K562 (cell line): ENCODE measurements around the gene PDE11A. TPM values are rescaled to one million over a fixed set of nuclear protein-coding genes. Genes with fewer than 3 reads are reported as not detected.
A peak's percentile ranks its signal among the peaks of the same experiment; 100 is the strongest.

Source experiments
- ATAC-seq: fragments of 200-7000 bp; cut with Tn5 transposase; 3 replicates; pipeline ENCODE4 v1.9.1; 2020; ENCODE audit warnings: moderate library complexity
- BruUV-seq: library from RNA; stranded (reverse); fragments of 400-500 nt; replicated peaks from 2 replicates; lab custom pipeline; 2021; lab: Mats Ljungman, UMichigan
- CTCF ChIA-PET: fragments of 300-600 bp; formaldehyde crosslinking; extraction: SDS; loops from one replicate; lab custom pipeline; 2021; ENCODE audit warnings: low intra/inter-chr PET ratio; lab: Yijun Ruan, JAX
- POLR2A ChIA-PET: fragments of 300-600, 350-650 bp; sonication (Branson Sonifier 250); formaldehyde crosslinking; extraction: SDS; loops from one replicate; lab custom pipeline; 2021; ENCODE audit warnings: antibody characterized with exemption, inconsistent platforms; lab: Yijun Ruan, JAX
- DNase-seq, 4 experiments: peaks; one replicate each; pipeline versions ENCODE4 v3.0.0 to v3.0.0-alpha.2; 2011 to 2018; ENCODE audit warnings: low spot score in 3 of 4, mixed read lengths in 3 of 4; ENCODE audit errors: extremely low read depth in 1 of 4
- FAIRE-seq: peaks from 2 replicates; lab custom pipeline; 2011; peaks lifted over from hg19 to GRCh38; lab: Jason Lieb, UNC
- H2AFZ ChIP-seq: 2 replicates; pipeline ENCODE4 v1.6.0; 2011; ENCODE audit warnings: low read depth, low read length, control low read depth, inconsistent platforms
- H3K27ac ChIP-seq: fragments of 200-600 bp; 3 replicates; pipeline ENCODE4 v1.8.0; 2011; ENCODE audit warnings: low read depth, mild to moderate bottlenecking, control low read depth, inconsistent platforms, low read length, moderate library complexity, mixed read lengths; ENCODE audit errors: extremely low read depth
- H3K27me3 ChIP-seq, 2 experiments: fragments of 300-600 bp in 1 of 2; 2 replicates in 1 of 2; 3 replicates in 1 of 2; pipeline versions ENCODE4 v1.6.0 to v1.8.0; 2011; ENCODE audit warnings: inconsistent platforms in 2 of 2, low read length in 2 of 2, mild to moderate bottlenecking in 1 of 2, mixed read lengths in 1 of 2, moderate library complexity in 1 of 2; ENCODE audit not compliant: control insufficient read depth in 2 of 2, insufficient read depth in 2 of 2
- H3K36me3 ChIP-seq: fragments of 300-600 bp; 3 replicates; pipeline ENCODE4 v1.8.0; 2011; ENCODE audit warnings: mild to moderate bottlenecking, low read length, inconsistent platforms; ENCODE audit not compliant: control insufficient read depth, insufficient read depth
- H3K4me1 ChIP-seq, 2 experiments: fragments of 200-600 bp in 1 of 2; replicated peaks in 1 of 2; 2 replicates in 1 of 2; 3 replicates in 1 of 2; pipeline versions ENCODE4 v1.5.1 to v1.8.0; 2011; ENCODE audit warnings: inconsistent platforms in 2 of 2, low read length in 2 of 2, mild to moderate bottlenecking in 1 of 2, mixed read lengths in 1 of 2, moderate library complexity in 1 of 2; ENCODE audit not compliant: control insufficient read depth in 2 of 2, insufficient read depth in 2 of 2
- H3K4me2 ChIP-seq: 2 replicates; pipeline ENCODE4 v1.6.1; 2011; ENCODE audit warnings: low read length, control low read depth, inconsistent platforms, mixed read lengths; ENCODE audit not compliant: insufficient read depth
- H3K4me3 ChIP-seq: fragments of 200-600 bp; sonication (generic), shearing (Covaris generic); 2 replicates; pipeline ENCODE4 v1.5.1; 2016; ENCODE audit warnings: control low read depth, inconsistent platforms
- H3K79me2 ChIP-seq: fragments of 200-600 bp; 3 replicates; pipeline ENCODE4 v1.8.0; 2011; ENCODE audit warnings: low read length, inconsistent platforms; ENCODE audit not compliant: control insufficient read depth, insufficient read depth
- H3K9ac ChIP-seq, 2 experiments: 2 replicates each; pipeline versions ENCODE4 v1.6.0 to v1.6.1; 2011; ENCODE audit warnings: low read depth in 2 of 2, low read length in 2 of 2, control low read depth in 1 of 2, inconsistent platforms in 1 of 2, mild to moderate bottlenecking in 1 of 2, mixed read lengths in 1 of 2; ENCODE audit not compliant: insufficient read depth in 1 of 2
- H3K9me1 ChIP-seq: one replicate; pipeline ENCODE4 v1.6.0; 2011; ENCODE audit warnings: inconsistent platforms, mild to moderate bottlenecking, low read length, moderate library complexity; ENCODE audit not compliant: control insufficient read depth, insufficient read depth
- H3K9me3 ChIP-seq: replicated peaks from 2 replicates; pipeline ENCODE4 v1.5.1; 2011; ENCODE audit warnings: low read depth, low read length, inconsistent platforms; ENCODE audit not compliant: control insufficient read depth, insufficient read depth
- H4K20me1 ChIP-seq: replicated peaks from 2 replicates; pipeline ENCODE4 v1.6.1; 2011; ENCODE audit warnings: low read length, inconsistent platforms, mixed read lengths; ENCODE audit not compliant: control insufficient read depth, insufficient read depth
- E2F6 ChIP-seq, 2 experiments: IDR thresholded peaks; 2 replicates each; pipeline ENCODE4 v1.6.1; 2011; ENCODE audit warnings: borderline replicate concordance in 1 of 2, control low read depth in 1 of 2, low read depth in 1 of 2, low read length in 1 of 2, mild to moderate bottlenecking in 1 of 2, mixed read lengths in 1 of 2, moderate library complexity in 1 of 2; ENCODE audit not compliant: insufficient read depth in 1 of 2, insufficient read length in 1 of 2, poor library complexity in 1 of 2, severe bottlenecking in 1 of 2; ENCODE audit errors: extremely low read depth in 1 of 2
- ETV5 ChIP-seq: sonication (generic); formaldehyde crosslinking; IDR thresholded peaks from 2 replicates; pipeline ENCODE4 v1.4.0; 2020; ENCODE audit warnings: low read depth, mild to moderate bottlenecking, missing genetic modification reagents
- FUS ChIP-seq: fragments of 200-400 bp; formaldehyde crosslinking; optimal IDR thresholded peaks from 2 replicates; pipeline ENCODE3; 2017; ENCODE audit warnings: low read depth, low read length
- GABPB1 ChIP-seq: sonication (generic); formaldehyde crosslinking; IDR thresholded peaks from 2 replicates; pipeline ENCODE4 v1.8.0; 2022; ENCODE audit warnings: mild to moderate bottlenecking, missing genetic modification reagents
- HDAC2 ChIP-seq: fragments of 450-650 bp; IDR thresholded peaks from 2 replicates; pipeline ENCODE4 v1.6.1; 2016; ENCODE audit warnings: mild to moderate bottlenecking
- KAT7 ChIP-seq: sonication (generic); formaldehyde crosslinking; IDR thresholded peaks from 2 replicates; pipeline ENCODE4 v1.8.0; 2022; ENCODE audit warnings: missing genetic modification reagents, mild to moderate bottlenecking, borderline replicate concordance
- POLR2H ChIP-seq: IDR thresholded peaks from 2 replicates; pipeline ENCODE4 v1.6.1; 2016; ENCODE audit warnings: missing genetic modification characterization, low read depth, mild to moderate bottlenecking, control low read depth, missing compliant biosample characterization, moderate library complexity
- PTTG1 ChIP-seq: fragments of 450-650 bp; IDR thresholded peaks from 2 replicates; pipeline ENCODE4 v1.6.1; 2016; ENCODE audit warnings: low read depth, mild to moderate bottlenecking, missing genetic modification characterization, missing compliant biosample characterization
- SLC30A9 ChIP-seq: fragments of 250-450 bp; sonication (Bioruptor Pico); IDR thresholded peaks from 2 replicates; pipeline ENCODE4 v1.8.0; 2022; ENCODE audit warnings: mild to moderate bottlenecking, moderate library complexity
- SMC3 ChIP-seq: conservative IDR thresholded peaks from 2 replicates; pipeline ENCODE4 v1.6.1; 2011; ENCODE audit warnings: low read depth, low read length, improper control_type of control experiment; ENCODE audit not compliant: insufficient read depth
- TCF3 ChIP-seq: sonication (generic); formaldehyde crosslinking; IDR thresholded peaks from 2 replicates; pipeline ENCODE4 v1.4.0; 2020; ENCODE audit warnings: mild to moderate bottlenecking, missing genetic modification reagents
- TGIF2 ChIP-seq: sonication (generic); formaldehyde crosslinking; IDR thresholded peaks from 2 replicates; pipeline ENCODE4 v1.8.1; 2022; ENCODE audit warnings: mild to moderate bottlenecking, missing genetic modification reagents, moderate library complexity
- TSC22D4 ChIP-seq: fragments of 450-650 bp; IDR thresholded peaks from 2 replicates; pipeline ENCODE4 v1.6.1; 2016; ENCODE audit warnings: missing genetic modification characterization, missing biosample characterization, control low read depth
- ZNF121 ChIP-seq: sonication (generic); formaldehyde crosslinking; conservative IDR thresholded peaks from 2 replicates; pipeline ENCODE4 v1.8.0; 2022; ENCODE audit warnings: missing genetic modification reagents
- ZNF384 ChIP-seq: IDR thresholded peaks from 2 replicates; pipeline ENCODE4 v1.6.1; 2012; ENCODE audit warnings: low read depth, low read length, improper control_type of control experiment
- ZNF551 ChIP-seq: fragments of 250-450 bp; sonication (Bioruptor Pico); IDR thresholded peaks from 2 replicates; pipeline ENCODE4 v1.5.0; 2021; ENCODE audit warnings: mild to moderate bottlenecking, moderate library complexity
- ZNF766 ChIP-seq: fragments of 200-800 bp; sonication (Bioruptor generic); conservative IDR thresholded peaks from 2 replicates; pipeline ENCODE4 v1.6.1; 2016; ENCODE audit warnings: missing genetic modification characterization, missing compliant biosample characterization
- WGBS: fragments of 100-300 bp; shearing (Covaris generic); methylation state at CpG from one replicate; pipeline ENCODE4 v1.1.6; 2016; ENCODE audit warnings: low coverage, mixed read lengths; ENCODE audit not compliant: insufficient coverage; ENCODE audit errors: missing lambda C conversion rate; 5-methylcytosine and 5-hydroxymethylcytosine counted together
- in situ Hi-C: fragments of 300-500 bp; cut with MboI; formaldehyde crosslinking; loops from 4 replicates; pipeline ENCODE4 v1.15.0; 2018; ENCODE audit warnings: inconsistent platforms, mixed read lengths
- intact Hi-C: fragments of 100-400 bp; cut with micrococcal nuclease; formaldehyde crosslinking; loops from 2 replicates; pipeline ENCODE4 v1.14.2; 2022
- polyA plus RNA-seq, 8 experiments: library from polyadenylated mRNA; depleted of rRNA in 4 of 8; stranded (reverse) in 5 of 8; unstranded in 3 of 8; fragments of >200 nt; fragmentation: Nextera tagmentation in 2 of 8; fragmentation: Illumina TruSeq in 1 of 8; extraction: Ambion mirVana in 2 of 8; extraction: Trizol in 1 of 8; gene quantifications; 2 replicates each; pipeline versions ENCODE4 v1.2.1 to v1.2.3, GENCODE V29; 2011 to 2014; ENCODE audit warnings: inconsistent platforms in 1 of 8, missing spikeins in 1 of 8
- total RNA-seq, 7 experiments: library from RNA; depleted of rRNA in 6 of 7; stranded (reverse); fragments of >200 nt in 6 of 7; fragmentation: Illumina TruSeq in 2 of 7; extraction: Trizol in 2 of 7; gene quantifications; 2 replicates each; pipeline versions ENCODE4 v1.2.1 to v1.2.3, GENCODE V29; 2011 to 2021; ENCODE audit warnings: low replicate concordance in 1 of 7
- TF ChIP-seq, protein P1 (sequence below), 2 experiments: fragments of 450-650 bp; IDR thresholded peaks; 2 replicates each; pipeline ENCODE4 v1.6.1; 2018; ENCODE audit warnings: mild to moderate bottlenecking in 2 of 2, low read depth in 1 of 2; ENCODE audit not compliant: partially characterized antibody in 2 of 2

The PDE11A gene
- total and polyA plus RNA-seq, 9 of the 15 experiments (the other 6 are each of a cell fraction or from before 2014, with no cell fraction given), result 3.2 to 22.1 (median 5.7) TPM

GRCh38 chr2:177633910-177634294 lies 438.7 kb downstream of the PDE11A start:
- ChIA-PET POLR2A (interaction anchor here (0.8 to 1.2 kb wide), 2 partner anchors 8 to 144 kb away, joined by 3 to 4 read pairs; no protein-coding TSS in a partner anchor), CTCF (no interaction called here)
- H3K27me3 ChIP-seq, result no peaks in the 10 kb centered on the region; a peak in 1 of 5 replicates
- H3K9me3 ChIP-seq, result no peaks in the 10 kb centered on the region
- no peaks in the 10 kb centered on the region for H4K20me1 ChIP-seq
- H3K36me3 ChIP-seq, result no peaks in the 10 kb centered on the region
- no peak for DNase-seq
- in situ Hi-C loops, result no loop called here
- H3K79me2 ChIP-seq, result no peaks in the 10 kb centered on the region
- H3K4me2 ChIP-seq, result peak overlapping the region; percentile 62
- H3K9ac ChIP-seq, result peak overlapping the region; percentile 6 to 77; a peak in 2 of 4 replicates
- peaks cover 0 to 5% of the 10 kb centered on the region in 2 experiments; a peak in 3 of 5 replicates for H3K4me1 ChIP-seq
- H3K27ac ChIP-seq, result peak overlapping the region; percentile 53; the same call in 2 of the 3 replicates
- intact Hi-C loops, result loop anchor here (10.0 kb wide), 1 partner anchor 469 kb away; no protein-coding TSS in a partner anchor
- peak overlapping the region; percentile 95 for H2AFZ ChIP-seq
- ATAC-seq, result no peak
- WGBS, result 14% methylated on average over 1 of the region's 1 CpG
- H3K9me1 ChIP-seq, result no peaks in the 10 kb centered on the region
- BruUV-seq, result TSS peak; percentile 57
- H3K4me3 ChIP-seq, result peak overlapping the region; percentile 28
- no peak for FAIRE-seq
- TF ChIP-seq TSC22D4 (tag) (no peak), E2F6 (IDR thresholded peaks at IDR 0.05; ENCODE audit: borderline replicate concordance in 1 of 2, extremely low read depth in 1 of 2, insufficient read depth in 1 of 2, insufficient read length in 1 of 2, low read depth in 1 of 2, low read length in 1 of 2, poor library complexity in 1 of 2, severe bottlenecking in 1 of 2) (no peak), ZNF766 (CRISPR knock-in tag) (0 out of 2 replicates have a peak, but pooled peaks have one; percentile 14), POLR2H (peak; percentile 41), SMC3 (no peak), ZNF121 (CRISPR knock-in tag) (no peak), ETV5 (CRISPR knock-in tag) (no peak), TCF3 (CRISPR knock-in tag) (no peak), GABPB1 (CRISPR knock-in tag) (no peak), HDAC2 (0 out of 2 replicates have a peak, but pooled peaks have one; percentile 23), SLC30A9 (CRISPR knock-in tag) (no peak), KAT7 (CRISPR knock-in tag) (no peak), TGIF2 (no peak), ZNF551 (CRISPR knock-in tag) (no peak), ZNF384 (no peak), FUS (no peak), PTTG1 (no peak)
- TF ChIP-seq, protein P1, sequence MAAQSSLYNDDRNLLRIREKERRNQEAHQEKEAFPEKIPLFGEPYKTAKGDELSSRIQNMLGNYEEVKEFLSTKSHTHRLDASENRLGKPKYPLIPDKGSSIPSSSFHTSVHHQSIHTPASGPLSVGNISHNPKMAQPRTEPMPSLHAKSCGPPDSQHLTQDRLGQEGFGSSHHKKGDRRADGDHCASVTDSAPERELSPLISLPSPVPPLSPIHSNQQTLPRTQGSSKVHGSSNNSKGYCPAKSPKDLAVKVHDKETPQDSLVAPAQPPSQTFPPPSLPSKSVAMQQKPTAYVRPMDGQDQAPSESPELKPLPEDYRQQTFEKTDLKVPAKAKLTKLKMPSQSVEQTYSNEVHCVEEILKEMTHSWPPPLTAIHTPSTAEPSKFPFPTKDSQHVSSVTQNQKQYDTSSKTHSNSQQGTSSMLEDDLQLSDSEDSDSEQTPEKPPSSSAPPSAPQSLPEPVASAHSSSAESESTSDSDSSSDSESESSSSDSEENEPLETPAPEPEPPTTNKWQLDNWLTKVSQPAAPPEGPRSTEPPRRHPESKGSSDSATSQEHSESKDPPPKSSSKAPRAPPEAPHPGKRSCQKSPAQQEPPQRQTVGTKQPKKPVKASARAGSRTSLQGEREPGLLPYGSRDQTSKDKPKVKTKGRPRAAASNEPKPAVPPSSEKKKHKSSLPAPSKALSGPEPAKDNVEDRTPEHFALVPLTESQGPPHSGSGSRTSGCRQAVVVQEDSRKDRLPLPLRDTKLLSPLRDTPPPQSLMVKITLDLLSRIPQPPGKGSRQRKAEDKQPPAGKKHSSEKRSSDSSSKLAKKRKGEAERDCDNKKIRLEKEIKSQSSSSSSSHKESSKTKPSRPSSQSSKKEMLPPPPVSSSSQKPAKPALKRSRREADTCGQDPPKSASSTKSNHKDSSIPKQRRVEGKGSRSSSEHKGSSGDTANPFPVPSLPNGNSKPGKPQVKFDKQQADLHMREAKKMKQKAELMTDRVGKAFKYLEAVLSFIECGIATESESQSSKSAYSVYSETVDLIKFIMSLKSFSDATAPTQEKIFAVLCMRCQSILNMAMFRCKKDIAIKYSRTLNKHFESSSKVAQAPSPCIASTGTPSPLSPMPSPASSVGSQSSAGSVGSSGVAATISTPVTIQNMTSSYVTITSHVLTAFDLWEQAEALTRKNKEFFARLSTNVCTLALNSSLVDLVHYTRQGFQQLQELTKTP (IDR thresholded peaks at IDR 0.05; ENCODE audit: low read depth in 1 of 2, partially characterized antibody in 2 of 2), result peak in 1 of 2 experiments; percentile 11
